SKM-1 treated with dmso at 0.1 percent for 144 hours (cell line): Measurements from ENCODE around the gene BANP.
"Not testable (repeated sequence)": the region's sequence is repeated elsewhere in the genome, so short reads cannot be mapped to it uniquely, and the experiment has no call there.

ENCODE experiments used
- DNase-seq: peaks from one replicate; lab custom pipeline; 2025; ENCODE audit not compliant: unreplicated experiment; lab: John Stamatoyannopoulos, UW

BANP gene

GRCh38 chr16:88064011-88064888 is 113.0 kb downstream of the BANP start:
- no peak for DNase-seq

- no peak for DNase-seq
Observed at GRCh38 chr16:88064889-88065746, 113.9 kb downstream of the BANP start.

- no peak for DNase-seq
Observed at GRCh38 chr16:88065747-88066142, 114.5 kb downstream of the BANP start.

GRCh38 chr16:88066234-88066633 is 115.0 kb downstream of the BANP start:
- DNase-seq, result no peak

- no peak for DNase-seq
Observed at GRCh38 chr16:88066680-88067529, 115.7 kb downstream of the BANP start.

- DNase-seq, result no peak
Observed at GRCh38 chr16:88067530-88068411, 116.5 kb downstream of the BANP start.

GRCh38 chr16:88068476-88069396 is 117.5 kb downstream of the BANP start:
- no peak for DNase-seq

GRCh38 chr16:88069397-88070168 is 118.3 kb downstream of the BANP start:
- no peak for DNase-seq

- no peak for DNase-seq
Observed at GRCh38 chr16:88070341-88070740, 119.1 kb downstream of the BANP start.

- no peak for DNase-seq
Observed at GRCh38 chr16:88070989-88071625, 119.9 kb downstream of the BANP start.

GRCh38 chr16:88071908-88072307 is 120.7 kb downstream of the BANP start:
- no peak for DNase-seq

GRCh38 chr16:88072571-88073001 is 121.4 kb downstream of the BANP start:
- DNase-seq, result no peak

- DNase-seq, result no peak
Observed at GRCh38 chr16:88073201-88073721, 122.0 kb downstream of the BANP start.

- DNase-seq, result no peak
Observed at GRCh38 chr16:88074041-88074440, 122.8 kb downstream of the BANP start.

GRCh38 chr16:88076211-88076931 is 125.1 kb downstream of the BANP start:
- DNase-seq, result no peak

- not testable (repeated sequence) for DNase-seq
Observed at GRCh38 chr16:88076932-88077320, 125.7 kb downstream of the BANP start.
